ENCODE data around the gene ZC2HC1B. TPM values are rescaled to one million over a fixed set of nuclear protein-coding genes. Genes with fewer than 3 reads are reported as not detected.

The ZC2HC1B gene
- total and polyA plus RNA-seq, 2 experiments from 2014 or later: not detected

DNA sequence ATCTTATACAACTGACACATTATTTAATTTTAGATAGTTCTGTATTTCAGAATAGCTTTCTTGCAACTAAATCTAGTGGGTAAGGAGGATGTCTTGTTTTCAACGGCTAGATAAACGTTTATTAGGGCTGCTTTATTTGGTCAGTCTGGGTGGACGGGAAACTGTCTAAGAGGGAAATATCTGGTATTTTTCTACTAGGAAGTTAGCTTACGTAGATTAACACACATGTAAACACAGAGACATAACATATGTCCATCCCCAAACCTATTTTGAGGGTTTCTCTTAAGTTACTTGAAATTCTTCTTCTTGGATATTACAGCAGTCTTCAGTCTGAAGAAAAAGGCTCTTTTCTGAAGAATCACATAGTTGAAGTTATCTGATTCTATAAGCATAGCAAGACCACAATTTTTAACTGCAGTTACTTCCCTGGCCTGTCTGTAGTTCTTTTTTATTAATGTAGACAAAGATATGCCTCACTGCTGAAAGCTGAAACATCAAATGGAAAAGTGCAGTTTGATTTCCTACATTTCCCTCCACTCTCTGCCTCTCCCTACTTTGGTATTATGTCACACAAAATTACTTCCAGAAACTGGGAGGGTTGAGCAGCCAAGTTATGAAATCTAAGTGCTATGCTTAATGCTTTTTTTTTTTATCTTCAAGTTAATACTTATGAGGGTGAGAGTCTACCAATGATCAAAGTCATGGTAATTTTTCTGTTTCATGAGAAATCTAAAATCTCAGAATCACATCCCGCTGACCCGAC is 106.4 kb downstream of the ZC2HC1B start:
- in situ Hi-C loops (cut with MboI): no loop called here
- H3K9ac ChIP-seq: no peak overlapping the region

DNA sequence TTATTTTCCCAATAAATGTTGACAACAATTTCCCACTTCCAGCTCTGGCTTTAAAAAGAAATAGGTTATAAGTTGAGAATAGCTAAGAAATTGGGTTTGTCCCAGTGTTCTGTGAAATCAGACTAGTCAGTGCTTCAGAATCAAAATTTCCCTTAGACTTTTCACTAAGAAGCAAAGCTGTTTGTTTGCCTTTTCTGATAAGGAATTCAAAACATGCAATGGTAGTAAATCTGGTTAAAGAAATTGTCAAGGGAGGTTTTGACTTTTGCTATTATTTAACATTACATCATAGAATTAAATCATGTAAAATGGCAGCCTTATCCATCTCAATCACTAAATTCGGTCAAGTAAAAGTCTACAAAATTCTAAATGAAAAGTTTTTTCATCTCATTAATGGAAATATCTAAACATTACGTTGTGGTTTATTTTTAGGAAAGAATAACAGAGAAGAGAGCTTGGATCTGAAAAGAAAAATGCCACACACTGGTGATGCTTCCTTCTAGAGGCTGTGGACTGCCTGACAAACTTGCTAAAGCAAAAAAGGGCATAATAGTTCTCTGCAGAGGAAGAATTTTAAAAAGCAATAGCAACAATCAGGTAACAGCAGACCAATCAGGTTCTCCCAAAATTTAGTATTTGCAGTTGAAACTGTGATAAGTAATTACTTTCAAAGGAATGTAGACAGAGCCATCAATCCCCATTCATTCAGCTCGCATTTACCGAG is 107.4 kb downstream of the ZC2HC1B start:
- no peak for TF ChIP-seq EZH2phosphoT487 (IDR thresholded peaks at IDR 0.05; ENCODE audit: insufficient read depth, low read depth)
- no peak for TF ChIP-seq EZH2 (IDR thresholded peaks at IDR 0.05; ENCODE audit: insufficient read depth, poor library complexity, severe bottlenecking)
- Histone ChIP-seq H3K9me2 (ENCODE audit: insufficient read depth) (no peaks in the 10 kb centered on the region), H2AFZ (no peak overlapping the region), H3K9ac (no peak overlapping the region), H3F3A (ENCODE audit: insufficient read depth) (no peaks in the 10 kb centered on the region), H3K4me1 (ENCODE audit: insufficient read depth) (peaks cover 11% of the 10 kb centered on the region), H3K79me2 (ENCODE audit: insufficient read depth) (peaks cover 52% of the 10 kb centered on the region), H3K4me3 (no peak overlapping the region), H3K27me3 (replicated peaks; ENCODE audit: insufficient read depth) (0 out of 2 replicates have a peak, but pooled peaks cover 4% of the 10 kb centered on the region), H3K27ac (no peak overlapping the region), H3K36me3 (ENCODE audit: low read depth) (no peaks in the 10 kb centered on the region; the same call in 1 of the 2 replicates), H4K20me1 (ENCODE audit: insufficient read depth) (no peaks in the 10 kb centered on the region), H3K4me2 (ENCODE audit: unreplicated experiment) (no peak overlapping the region), H3K9me3 (ENCODE audit: low read depth) (no peaks in the 10 kb centered on the region)
- 44 to 45% methylated on average over 4 of the region's 4 CpGs for WGBS, 2 experiments (ENCODE audit: low coverage in 1 of 2, low lambda C conversion rate in 2 of 2, missing lambda C conversion rate in 2 of 2)
- DNase-seq: no peak
- in situ Hi-C loops (cut with MboI): no loop called here

More for the DNA sequence above, 106.4 kb downstream of the ZC2HC1B start:
- H3K36me3 ChIP-seq (ENCODE audit: low read depth): no peaks in the 10 kb centered on the region; the same call in 1 of the 2 replicates
- H3K4me3 ChIP-seq: no peak overlapping the region
- H4K20me1 ChIP-seq (ENCODE audit: insufficient read depth): no peaks in the 10 kb centered on the region
- WGBS, 2 experiments (ENCODE audit: low coverage in 1 of 2, low lambda C conversion rate in 2 of 2, missing lambda C conversion rate in 2 of 2): 35 to 41% methylated on average over 6 of the region's 6 CpGs
- H3K9me2 ChIP-seq (ENCODE audit: insufficient read depth): no peaks in the 10 kb centered on the region
- TF ChIP-seq EZH2phosphoT487 (IDR thresholded peaks at IDR 0.05; ENCODE audit: insufficient read depth, low read depth): no peak
- no peak for TF ChIP-seq EZH2 (IDR thresholded peaks at IDR 0.05; ENCODE audit: insufficient read depth, poor library complexity, severe bottlenecking)
- H3K4me1 ChIP-seq (ENCODE audit: insufficient read depth): peaks cover 11% of the 10 kb centered on the region
- peaks cover 52% of the 10 kb centered on the region for H3K79me2 ChIP-seq (ENCODE audit: insufficient read depth)
- H3K4me2 ChIP-seq (ENCODE audit: unreplicated experiment): no peak overlapping the region
- H3K27me3 ChIP-seq (replicated peaks; ENCODE audit: insufficient read depth): 0 out of 2 replicates have a peak, but pooled peaks cover 4% of the 10 kb centered on the region
- H2AFZ ChIP-seq: no peak overlapping the region
- no peak overlapping the region for H3K27ac ChIP-seq
- H3F3A ChIP-seq (ENCODE audit: insufficient read depth): no peaks in the 10 kb centered on the region; the same call in 1 of the 2 replicates
- peak; percentile 44 for DNase-seq
- no peaks in the 10 kb centered on the region for H3K9me3 ChIP-seq (ENCODE audit: low read depth)

DNA sequence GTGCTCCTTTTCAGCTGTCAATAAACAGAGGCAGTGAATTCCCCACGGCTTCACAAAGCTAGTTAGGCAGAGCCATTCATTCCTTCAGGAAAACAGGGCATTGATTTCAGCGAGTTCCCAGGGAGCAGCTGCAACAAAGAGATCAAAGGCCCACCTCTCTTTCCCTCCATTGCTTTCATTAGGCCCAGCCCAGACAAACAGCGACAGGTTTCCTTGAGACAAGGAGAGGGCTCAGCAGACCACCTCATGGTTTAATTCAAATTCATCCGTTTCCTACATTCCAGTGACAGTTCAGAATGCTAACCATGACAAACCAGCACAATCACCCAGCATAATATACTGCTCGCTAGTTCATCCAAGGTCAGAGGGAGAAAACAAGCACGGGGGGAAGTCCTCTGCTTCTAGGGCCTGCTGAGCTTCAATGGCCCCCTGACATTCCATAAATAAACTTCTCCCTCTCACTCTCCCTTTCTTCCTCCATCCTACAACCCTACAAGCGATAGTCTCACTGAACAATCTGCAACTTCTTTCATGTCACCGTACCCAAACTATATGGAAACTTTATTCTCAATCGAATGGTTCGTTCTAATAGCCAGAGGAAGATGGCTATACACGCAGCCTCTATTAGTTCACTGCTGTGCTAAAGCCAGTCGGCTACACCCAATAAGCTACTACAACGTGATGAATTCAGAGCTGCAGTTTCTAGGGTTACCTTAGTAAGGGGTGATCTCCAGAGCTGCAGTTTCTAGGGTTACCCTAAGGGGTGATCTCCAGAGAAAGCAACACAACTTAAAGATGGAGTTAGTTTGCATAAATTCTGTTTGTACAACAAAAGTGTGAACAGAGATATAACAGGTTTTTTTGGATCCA is 109.1 kb downstream of the ZC2HC1B start:
- Histone ChIP-seq H3K9ac (no peak overlapping the region), H3K4me3 (no peak overlapping the region), H3K4me1 (ENCODE audit: insufficient read depth) (peaks cover 11% of the 10 kb centered on the region), H3F3A (ENCODE audit: insufficient read depth) (no peaks in the 10 kb centered on the region), H3K36me3 (ENCODE audit: low read depth) (no peaks in the 10 kb centered on the region), H3K27me3 (replicated peaks; ENCODE audit: insufficient read depth) (0 out of 2 replicates have a peak, but pooled peaks cover 4% of the 10 kb centered on the region), H2AFZ (no peak overlapping the region), H3K4me2 (ENCODE audit: unreplicated experiment) (no peak overlapping the region), H3K27ac (no peak overlapping the region), H3K79me2 (ENCODE audit: insufficient read depth) (peaks cover 52% of the 10 kb centered on the region), H4K20me1 (ENCODE audit: insufficient read depth) (no peaks in the 10 kb centered on the region), H3K9me3 (ENCODE audit: low read depth) (no peaks in the 10 kb centered on the region), H3K9me2 (ENCODE audit: insufficient read depth) (no peaks in the 10 kb centered on the region)
- 72 to 76% methylated on average over 13 of the region's 13 CpGs for WGBS, 2 experiments (ENCODE audit: low coverage in 1 of 2, low lambda C conversion rate in 2 of 2, missing lambda C conversion rate in 2 of 2)
- TF ChIP-seq EZH2phosphoT487 (IDR thresholded peaks at IDR 0.05; ENCODE audit: insufficient read depth, low read depth) (no peak), EZH2 (IDR thresholded peaks at IDR 0.05; ENCODE audit: insufficient read depth, poor library complexity, severe bottlenecking) (no peak)
- in situ Hi-C loops (cut with MboI): no loop called here
- no peak for DNase-seq

DNA sequence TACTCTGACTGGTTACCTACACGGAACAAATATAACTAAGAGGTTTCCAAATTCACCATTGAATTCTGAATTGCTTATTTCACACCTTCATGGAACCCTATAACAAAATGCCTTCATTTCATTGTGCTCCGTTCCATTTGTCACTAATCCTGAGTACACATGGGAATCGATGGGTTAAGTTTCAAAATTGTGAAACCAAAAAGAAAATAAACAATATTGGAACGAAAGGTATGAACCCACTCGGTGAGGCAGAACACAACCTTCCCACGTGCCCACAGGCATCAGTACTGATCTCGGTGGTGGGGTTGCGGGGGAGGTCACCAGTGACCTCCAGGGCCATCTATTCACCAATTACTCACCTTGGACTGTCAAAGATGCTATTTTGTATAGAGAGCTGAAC is 109.8 kb downstream of the ZC2HC1B start:
- Histone ChIP-seq H3K9ac (no peak overlapping the region), H4K20me1 (ENCODE audit: insufficient read depth) (no peaks in the 10 kb centered on the region), H3K79me2 (ENCODE audit: insufficient read depth) (peaks cover 46% of the 10 kb centered on the region), H3K4me3 (no peak overlapping the region), H3K36me3 (ENCODE audit: low read depth) (no peaks in the 10 kb centered on the region), H3F3A (ENCODE audit: insufficient read depth) (no peaks in the 10 kb centered on the region), H3K4me2 (ENCODE audit: unreplicated experiment) (no peak overlapping the region), H3K4me1 (ENCODE audit: insufficient read depth) (peaks cover 11% of the 10 kb centered on the region), H3K9me3 (ENCODE audit: low read depth) (no peaks in the 10 kb centered on the region), H3K27me3 (replicated peaks; ENCODE audit: insufficient read depth) (0 out of 2 replicates have a peak, but pooled peaks cover 4% of the 10 kb centered on the region), H3K9me2 (ENCODE audit: insufficient read depth) (no peaks in the 10 kb centered on the region), H3K27ac (no peak overlapping the region), H2AFZ (no peak overlapping the region)
- DNase-seq: no peak
- in situ Hi-C loops (cut with MboI): no loop called here
- TF ChIP-seq EZH2phosphoT487 (IDR thresholded peaks at IDR 0.05; ENCODE audit: insufficient read depth, low read depth) (no peak), EZH2 (IDR thresholded peaks at IDR 0.05; ENCODE audit: insufficient read depth, poor library complexity, severe bottlenecking) (no peak)
- 62 to 65% methylated on average over 8 of the region's 8 CpGs for WGBS, 2 experiments (ENCODE audit: low coverage in 1 of 2, low lambda C conversion rate in 2 of 2, missing lambda C conversion rate in 2 of 2)

Measured in GM23248 (cell line).